KG1 (cell line): ENCODE measurements around the gene FKBP4.

ENCODE experiments used
- DNase-seq: peaks from one replicate; lab custom pipeline; 2025; lab: John Stamatoyannopoulos, UW

The FKBP4 gene

GRCh38 chr12:2813214-2814185, 18.7 kb downstream of the FKBP4 start:
- peak; percentile 58 for DNase-seq

- DNase-seq: no peak
These were observed 25.0 kb downstream of the FKBP4 start for GRCh38 chr12:2819810-2820209.

GRCh38 chr12:2820432-2820831, 25.7 kb downstream of the FKBP4 start:
- no peak for DNase-seq

GRCh38 chr12:2823483-2823882, 28.7 kb downstream of the FKBP4 start:
- no peak for DNase-seq

- no peak for DNase-seq
These were observed 29.8 kb downstream of the FKBP4 start for GRCh38 chr12:2824541-2824940.

- no peak for DNase-seq
These were observed 30.4 kb downstream of the FKBP4 start for GRCh38 chr12:2825132-2825531.

GRCh38 chr12:2826036-2826435, 31.3 kb downstream of the FKBP4 start:
- no peak for DNase-seq

GRCh38 chr12:2826721-2827515, 32.1 kb downstream of the FKBP4 start:
- DNase-seq: no peak

- DNase-seq: no peak
These were observed 34.5 kb downstream of the FKBP4 start for GRCh38 chr12:2829275-2829674.

GRCh38 chr12:2832550-2833127, 37.9 kb downstream of the FKBP4 start:
- no peak for DNase-seq

GRCh38 chr12:2833327-2833726, 38.6 kb downstream of the FKBP4 start:
- DNase-seq: no peak

- no peak for DNase-seq
These were observed 39.0 kb downstream of the FKBP4 start for GRCh38 chr12:2833810-2834209.

GRCh38 chr12:2834581-2835491, 40.1 kb downstream of the FKBP4 start, which contains the start of gene NRIP2:
Gene NRIP2 (minus strand): TSS chr12:2835035. CDS start chr12:2834983, 52 bp downstream.
- no peak for DNase-seq

- DNase-seq: no peak
These were observed 41.1 kb downstream of the FKBP4 start for GRCh38 chr12:2835691-2836403.

GRCh38 chr12:2836574-2836973, 41.8 kb downstream of the FKBP4 start:
- DNase-seq: no peak

- DNase-seq: no peak
These were observed 46.4 kb downstream of the FKBP4 start for GRCh38 chr12:2841056-2841650.

- no peak for DNase-seq
These were observed 48.2 kb downstream of the FKBP4 start for GRCh38 chr12:2842948-2843347.

GRCh38 chr12:2844786-2845185, 50.0 kb downstream of the FKBP4 start:
- no peak for DNase-seq

GRCh38 chr12:2845280-2845679, 50.5 kb downstream of the FKBP4 start:
- DNase-seq: no peak

- DNase-seq: no peak
These were observed 57.2 kb downstream of the FKBP4 start for GRCh38 chr12:2851931-2852330.
